Measurements from ENCODE around the gene SREBF2.

SREBF2 gene

GRCh38 chr22:41832553-41833368 is at the start of gene SREBF2:
Gene SREBF2 (plus strand): TSS chr22:41833105. CDS start chr22:41833271, 166 bp downstream.
- peak; percentile 97 to 98 for DNase-seq (ENCODE audit: low read depth in 1 of 2, low spot score in 1 of 2)

GRCh38 chr22:41787331-41787730 is 45.6 kb upstream of the SREBF2 start:
- DNase-seq (ENCODE audit: low read depth in 1 of 2, low spot score in 1 of 2), result no peak

- DNase-seq (ENCODE audit: low read depth in 1 of 2, low spot score in 1 of 2), result no peak
Observed at GRCh38 chr22:41793871-41794270, 39.0 kb upstream of the SREBF2 start.

GRCh38 chr22:41798736-41799135 is 34.2 kb upstream of the SREBF2 start:
- no peak for DNase-seq (ENCODE audit: low read depth in 1 of 2, low spot score in 1 of 2)

- DNase-seq (ENCODE audit: low read depth in 1 of 2, low spot score in 1 of 2), result no peak
Observed at GRCh38 chr22:41799486-41800347, 33.2 kb upstream of the SREBF2 start.

GRCh38 chr22:41800348-41801146 is 32.4 kb upstream of the SREBF2 start, which contains the start of gene CCDC134:
Gene CCDC134 (plus strand): TSS chr22:41800679. CDS start chr22:41808891, 8,212 bp downstream.
- DNase-seq (ENCODE audit: low read depth in 1 of 2, low spot score in 1 of 2), result peak; percentile 84 to 86

GRCh38 chr22:41801147-41801819 is 31.6 kb upstream of the SREBF2 start:
- no peak for DNase-seq (ENCODE audit: low read depth in 1 of 2, low spot score in 1 of 2)

GRCh38 chr22:41801886-41802285 is 31.0 kb upstream of the SREBF2 start:
- DNase-seq (ENCODE audit: low read depth in 1 of 2, low spot score in 1 of 2), result no peak

- DNase-seq (ENCODE audit: low read depth in 1 of 2, low spot score in 1 of 2), result no peak
Observed at GRCh38 chr22:41805639-41806038, 27.3 kb upstream of the SREBF2 start.

- DNase-seq (ENCODE audit: low read depth in 1 of 2, low spot score in 1 of 2), result no peak
Observed at GRCh38 chr22:41808400-41808799, 24.5 kb upstream of the SREBF2 start.

- no peak for DNase-seq (ENCODE audit: low read depth in 1 of 2, low spot score in 1 of 2)
Observed at GRCh38 chr22:41810022-41810421, 22.9 kb upstream of the SREBF2 start.

- no peak for DNase-seq (ENCODE audit: low read depth in 1 of 2, low spot score in 1 of 2)
Observed at GRCh38 chr22:41812805-41813545, 19.9 kb upstream of the SREBF2 start.

GRCh38 chr22:41813726-41814410 is 19.0 kb upstream of the SREBF2 start:
- DNase-seq (ENCODE audit: low read depth in 1 of 2, low spot score in 1 of 2), result no peak

- DNase-seq (ENCODE audit: low read depth in 1 of 2, low spot score in 1 of 2), result no peak
Observed at GRCh38 chr22:41815716-41816115, 17.2 kb upstream of the SREBF2 start.

- DNase-seq (ENCODE audit: low read depth in 1 of 2, low spot score in 1 of 2), result no peak
Observed at GRCh38 chr22:41816241-41816640, 16.7 kb upstream of the SREBF2 start.

- DNase-seq (ENCODE audit: low read depth in 1 of 2, low spot score in 1 of 2), result no peak
Observed at GRCh38 chr22:41816871-41817270, 16.0 kb upstream of the SREBF2 start.

- DNase-seq (ENCODE audit: low read depth in 1 of 2, low spot score in 1 of 2), result no peak
Observed at GRCh38 chr22:41818011-41818410, 14.9 kb upstream of the SREBF2 start.

GRCh38 chr22:41818596-41818995 is 14.3 kb upstream of the SREBF2 start:
- DNase-seq (ENCODE audit: low read depth in 1 of 2, low spot score in 1 of 2), result no peak

- no peak for DNase-seq (ENCODE audit: low read depth in 1 of 2, low spot score in 1 of 2)
Observed at GRCh38 chr22:41819257-41819656, 13.6 kb upstream of the SREBF2 start.
